Medulla oblongata (tissue), 1 donor: ENCODE measurements around the gene SHROOM4.

Experiments
- DNase-seq: peaks from one replicate; pipeline ENCODE4 v3.0.0-alpha.2; 2015; ENCODE audit errors: extremely low spot score

The SHROOM4 gene

GRCh38 chrX:50778272-50778671 lies 35.7 kb downstream of the SHROOM4 start:
- DNase-seq: no peak

- DNase-seq: no peak
These were observed 37.7 kb downstream of the SHROOM4 start for GRCh38 chrX:50776248-50776647.

- no peak for DNase-seq
These were observed 42.6 kb downstream of the SHROOM4 start for GRCh38 chrX:50771382-50771781.

GRCh38 chrX:50770702-50771101 lies 43.3 kb downstream of the SHROOM4 start:
- no peak for DNase-seq

- DNase-seq: peak; percentile 57
These were observed 44.5 kb downstream of the SHROOM4 start for GRCh38 chrX:50769389-50770063.

- DNase-seq: no peak
These were observed 45.2 kb downstream of the SHROOM4 start for GRCh38 chrX:50768801-50769200.

- DNase-seq: no peak
These were observed 48.0 kb downstream of the SHROOM4 start for GRCh38 chrX:50765986-50766385.

GRCh38 chrX:50762578-50762977 lies 51.4 kb downstream of the SHROOM4 start:
- DNase-seq: no peak

GRCh38 chrX:50756276-50756675 lies 57.7 kb downstream of the SHROOM4 start:
- DNase-seq: no peak

GRCh38 chrX:50751091-50751490 lies 62.9 kb downstream of the SHROOM4 start:
- DNase-seq: no peak

GRCh38 chrX:50747471-50747900 lies 66.5 kb downstream of the SHROOM4 start:
- DNase-seq: peak; percentile 61

- DNase-seq: no peak
These were observed 77.3 kb downstream of the SHROOM4 start for GRCh38 chrX:50736656-50737055.

GRCh38 chrX:50726296-50726695 lies 87.7 kb downstream of the SHROOM4 start:
- DNase-seq: no peak

GRCh38 chrX:50725310-50725709 lies 88.7 kb downstream of the SHROOM4 start:
- no peak for DNase-seq

- DNase-seq: no peak
These were observed 91.0 kb downstream of the SHROOM4 start for GRCh38 chrX:50723006-50723405.

GRCh38 chrX:50721764-50722521 lies 92.1 kb downstream of the SHROOM4 start:
- no peak for DNase-seq

GRCh38 chrX:50719614-50720013 lies 94.4 kb downstream of the SHROOM4 start:
- no peak for DNase-seq

- DNase-seq: no peak
These were observed 95.2 kb downstream of the SHROOM4 start for GRCh38 chrX:50718776-50719175.

- no peak for DNase-seq
These were observed 97.3 kb downstream of the SHROOM4 start for GRCh38 chrX:50716706-50717105.

GRCh38 chrX:50712777-50713176 lies 101.2 kb downstream of the SHROOM4 start:
- DNase-seq: no peak

GRCh38 chrX:50711907-50712306 lies 102.1 kb downstream of the SHROOM4 start:
- DNase-seq: no peak

- DNase-seq: no peak
These were observed 105.9 kb downstream of the SHROOM4 start for GRCh38 chrX:50707955-50708699.

GRCh38 chrX:50707405-50707804 lies 106.6 kb downstream of the SHROOM4 start:
- DNase-seq: no peak
